22Rv1 (cell line): ENCODE data around the gene RFFL.

ENCODE experiments used
- CTCF ChIP-seq: fragments of 450-650 bp; IDR thresholded peaks from 2 replicates; pipeline ENCODE4 v1.5.1; 2017; ENCODE audit warnings: mild to moderate bottlenecking
- ZFX ChIP-seq: fragments of 450-650 bp; IDR thresholded peaks from 2 replicates; pipeline ENCODE4 v1.6.1; 2017; ENCODE audit warnings: antibody characterized with exemption, borderline replicate concordance

- no peak for TF ChIP-seq CTCF
- no peak for TF ChIP-seq ZFX
Measured at GRCh38 chr17:35069311-35069710, 5.8 kb upstream of the RFFL start.
